HG03196 (cell line): ENCODE results near the gene AHCYL1.

ENCODE experiments used
- ATAC-seq: cut with Tn5 transposase; IDR thresholded peaks from one replicate; pipeline ENCODE4 v1.9.1; 2021; ENCODE audit not compliant: unreplicated experiment

AHCYL1 gene

DNA sequence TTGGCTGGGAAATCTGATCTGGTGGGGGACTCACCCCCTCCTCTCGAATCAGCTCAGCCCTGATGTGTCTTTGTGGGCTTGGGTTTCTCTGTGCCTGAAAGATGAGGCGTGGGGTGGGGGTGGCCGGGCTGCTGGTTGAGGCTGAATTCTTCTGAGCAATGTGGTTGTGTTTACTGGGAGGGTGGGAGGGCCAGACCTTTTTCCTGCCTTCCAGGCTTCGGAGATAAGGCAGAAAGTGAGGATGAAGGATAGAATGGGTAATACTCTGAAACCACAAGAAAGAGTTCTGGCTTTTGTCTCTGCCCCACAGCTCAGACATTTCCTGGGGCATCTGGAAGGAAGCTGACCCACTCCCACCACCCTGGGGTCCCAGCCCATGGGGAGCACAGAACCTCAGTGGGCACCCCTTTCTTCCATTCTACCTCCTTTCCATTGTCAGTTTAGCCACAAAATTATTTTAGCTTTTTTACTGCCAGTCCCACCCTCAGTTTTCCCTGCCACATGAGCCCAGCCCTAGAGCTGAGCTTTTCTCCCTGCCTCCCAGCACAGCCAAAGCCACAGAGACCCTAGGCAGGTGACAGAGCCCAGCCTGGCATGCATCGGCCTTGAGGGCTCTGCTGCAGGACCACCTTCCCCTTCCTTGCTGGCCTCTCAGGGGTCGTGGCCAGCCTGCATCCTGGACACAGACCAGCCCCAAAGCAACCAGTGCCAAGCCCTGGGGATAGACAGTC is 74.7 kb downstream of the AHCYL1 start:
- ATAC-seq = no peak

DNA sequence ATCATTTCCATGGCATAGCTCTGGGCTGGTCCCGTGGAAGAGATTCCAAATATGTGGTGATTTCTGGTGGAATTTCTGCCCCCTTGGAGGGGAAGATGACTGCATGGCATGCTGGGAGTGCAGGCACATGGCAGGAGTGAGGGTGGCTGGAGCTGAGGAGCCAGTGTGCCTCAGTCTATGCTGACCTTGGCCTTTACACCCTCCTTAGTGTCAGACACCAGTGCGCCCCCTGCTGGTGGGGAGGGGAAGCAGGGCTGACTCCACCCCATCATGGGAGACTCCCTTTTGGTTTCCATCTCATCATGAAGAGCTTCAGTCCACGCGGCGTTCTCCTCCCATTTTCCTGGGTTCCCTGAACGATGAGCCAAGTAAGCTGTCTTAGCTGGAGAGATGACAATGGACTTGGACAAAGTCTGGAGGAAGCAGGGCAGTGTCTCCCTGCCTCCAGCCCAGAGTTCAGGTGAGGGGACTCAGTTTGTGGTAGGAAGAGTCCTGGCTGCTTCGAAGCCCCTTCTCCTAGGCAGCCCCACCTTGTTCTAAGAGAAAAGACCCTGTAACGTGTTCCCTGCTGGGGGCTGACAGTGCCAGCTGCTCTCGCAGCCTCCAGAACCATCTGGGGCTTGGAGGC is 75.6 kb downstream of the AHCYL1 start:
- no peak for ATAC-seq

DNA sequence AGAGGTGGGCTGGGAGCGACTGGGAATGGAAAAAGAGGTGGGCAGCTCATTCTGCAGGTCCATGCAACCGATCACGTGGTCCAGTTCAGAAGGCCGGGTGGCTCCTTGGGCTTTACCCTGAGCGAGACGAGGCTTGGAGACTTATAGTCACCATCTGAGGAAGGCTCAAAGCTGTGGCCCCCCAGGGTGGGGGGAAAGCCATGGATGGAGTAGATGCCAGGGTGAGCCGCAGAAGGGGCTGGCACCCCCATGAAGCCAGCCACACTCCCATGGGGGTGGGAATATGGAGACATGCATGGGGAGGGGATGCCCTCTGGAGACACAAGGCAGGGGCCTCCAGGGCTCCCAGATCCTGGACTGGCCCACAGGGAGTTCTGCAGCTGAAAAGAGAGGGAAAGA is 76.1 kb downstream of the AHCYL1 start:
- ATAC-seq = no peak

DNA sequence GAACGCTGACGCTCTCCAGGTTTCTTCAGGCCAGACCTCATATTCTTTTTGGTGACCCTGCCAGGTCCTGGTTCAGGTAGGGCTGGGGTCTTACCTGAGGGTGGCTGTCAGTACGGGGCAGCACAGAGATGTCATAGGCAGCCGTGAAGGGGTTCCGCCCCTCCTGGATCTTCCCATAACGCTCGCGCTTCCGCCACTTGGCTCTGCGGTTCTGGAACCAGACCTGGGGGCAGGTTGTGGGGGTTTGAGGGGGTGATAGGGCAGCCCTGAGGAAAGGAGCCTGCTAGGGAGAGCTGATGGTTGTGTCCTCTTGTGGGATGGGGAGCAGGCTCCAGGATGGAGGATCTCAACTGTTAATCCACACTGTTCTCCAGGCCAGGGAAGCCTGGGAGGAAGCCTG is 76.8 kb downstream of the AHCYL1 start:
- ATAC-seq = no peak

DNA sequence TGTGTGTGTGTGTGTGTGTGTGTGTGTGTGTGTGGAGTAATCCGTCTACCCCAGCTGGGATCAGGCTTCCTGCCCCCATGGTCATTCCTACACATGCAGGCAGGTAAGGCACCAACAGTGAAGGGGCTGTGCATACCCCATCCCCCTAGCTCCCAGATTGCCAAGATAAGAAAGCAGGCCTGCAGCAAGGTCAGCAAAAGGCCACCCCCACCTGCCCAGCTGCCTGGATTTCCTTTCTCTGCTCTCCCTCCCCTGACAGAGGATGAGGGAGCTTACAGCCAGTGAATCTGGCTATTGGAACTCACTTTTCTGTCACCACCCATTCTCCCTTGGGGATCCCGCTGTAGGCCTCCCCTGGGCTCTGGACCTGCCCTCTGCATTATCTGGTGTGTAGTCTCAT is 78.0 kb downstream of the AHCYL1 start:
- no peak for ATAC-seq

DNA sequence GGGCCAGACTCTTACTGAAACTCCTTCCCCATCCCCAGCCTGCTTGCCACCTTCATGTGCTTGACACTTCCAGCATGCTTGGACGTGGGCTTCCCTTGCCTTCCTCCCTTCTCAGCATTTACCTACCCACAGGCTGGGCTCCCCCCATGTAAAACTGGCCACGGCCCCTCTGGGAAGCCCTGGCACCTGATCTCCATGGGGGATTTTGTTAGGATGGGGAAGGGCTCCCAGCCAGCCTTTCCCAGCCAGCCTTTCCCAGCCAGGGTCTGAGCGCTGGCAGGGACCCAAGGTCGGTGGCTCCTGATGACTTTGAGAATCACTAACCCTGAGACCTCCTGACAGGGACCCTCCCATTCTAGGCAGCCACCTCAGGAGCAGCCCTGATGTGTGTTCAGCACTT is 79.2 kb downstream of the AHCYL1 start:
- ATAC-seq = no peak

DNA sequence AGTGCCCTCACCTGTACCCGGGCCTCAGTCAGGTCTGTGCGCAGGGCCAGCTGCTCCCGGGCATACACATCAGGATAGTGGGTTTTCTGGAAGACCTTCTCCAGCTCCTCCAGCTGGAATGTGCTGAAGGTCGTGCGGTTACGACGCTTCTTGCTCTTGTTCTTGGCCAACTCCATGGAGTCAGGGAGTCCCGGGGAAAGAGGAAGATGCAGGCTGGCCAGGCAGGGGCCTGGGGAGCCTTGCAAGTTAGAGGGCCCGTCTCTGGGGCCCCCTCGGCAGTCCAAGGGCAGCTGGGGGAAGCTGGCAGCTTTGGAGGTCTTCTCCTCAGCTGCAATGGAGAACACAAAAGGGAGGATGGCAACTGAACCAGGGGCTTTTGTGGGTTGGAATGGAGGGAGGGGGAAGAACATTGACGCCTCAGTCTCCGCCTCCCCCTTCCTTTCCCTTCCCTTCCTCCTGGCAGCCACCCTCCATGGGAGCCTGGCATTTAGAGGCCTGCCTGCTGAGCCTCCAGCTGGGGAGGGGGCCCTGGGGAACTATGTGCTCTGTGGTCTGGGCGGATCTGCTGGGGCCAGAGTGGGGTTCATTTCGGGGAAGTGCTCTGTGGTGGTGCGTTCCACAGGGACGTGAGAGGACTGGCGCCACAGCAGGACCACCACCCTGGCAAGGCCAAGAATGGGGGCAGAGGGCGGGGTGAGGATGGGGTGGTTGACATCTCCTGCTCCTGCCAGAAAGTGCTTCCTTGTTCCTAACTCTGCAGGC is 80.2 kb downstream of the AHCYL1 start:
- ATAC-seq = no peak

DNA sequence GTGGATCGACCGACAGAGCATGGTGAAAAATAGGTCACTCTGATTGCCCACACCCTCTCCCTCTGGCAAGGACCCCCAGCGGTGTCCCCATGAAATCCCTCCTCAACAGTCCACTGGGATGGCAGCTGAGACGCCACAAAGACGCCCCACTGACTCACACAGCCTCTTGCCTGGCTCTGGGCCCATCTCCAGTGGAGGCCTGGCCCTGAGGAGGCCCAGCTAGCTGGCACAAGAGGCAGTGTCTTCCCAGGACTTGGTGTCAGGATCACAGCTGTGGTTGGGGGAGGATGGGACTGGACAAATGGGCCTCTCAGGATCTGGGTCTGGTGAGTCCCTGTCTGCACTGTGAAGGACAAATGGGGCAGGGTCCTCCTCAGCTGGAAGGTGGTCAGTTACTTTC is 81.3 kb downstream of the AHCYL1 start:
- ATAC-seq = no peak

DNA sequence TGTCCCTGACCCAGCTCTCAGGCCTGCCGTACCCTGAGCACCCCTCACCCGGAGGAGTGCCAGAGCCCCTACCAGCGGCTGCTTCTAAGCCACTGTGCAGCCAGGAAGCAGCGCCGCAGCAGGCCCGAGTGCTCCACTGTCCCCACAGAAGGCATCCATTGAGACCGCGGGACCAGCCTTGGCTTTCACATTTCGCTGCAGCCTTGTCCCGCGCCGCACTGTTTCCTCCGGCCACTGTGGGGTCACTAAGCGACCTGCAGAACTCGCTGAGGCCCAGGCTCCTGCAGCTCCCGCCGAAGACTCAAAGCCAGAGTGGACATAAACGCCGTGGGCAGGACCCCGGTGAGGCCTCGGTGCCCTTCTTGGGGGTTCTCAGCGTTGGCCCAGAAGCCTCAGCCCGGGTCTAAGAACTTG is 82.9 kb downstream of the AHCYL1 start:
- ATAC-seq = no peak

DNA sequence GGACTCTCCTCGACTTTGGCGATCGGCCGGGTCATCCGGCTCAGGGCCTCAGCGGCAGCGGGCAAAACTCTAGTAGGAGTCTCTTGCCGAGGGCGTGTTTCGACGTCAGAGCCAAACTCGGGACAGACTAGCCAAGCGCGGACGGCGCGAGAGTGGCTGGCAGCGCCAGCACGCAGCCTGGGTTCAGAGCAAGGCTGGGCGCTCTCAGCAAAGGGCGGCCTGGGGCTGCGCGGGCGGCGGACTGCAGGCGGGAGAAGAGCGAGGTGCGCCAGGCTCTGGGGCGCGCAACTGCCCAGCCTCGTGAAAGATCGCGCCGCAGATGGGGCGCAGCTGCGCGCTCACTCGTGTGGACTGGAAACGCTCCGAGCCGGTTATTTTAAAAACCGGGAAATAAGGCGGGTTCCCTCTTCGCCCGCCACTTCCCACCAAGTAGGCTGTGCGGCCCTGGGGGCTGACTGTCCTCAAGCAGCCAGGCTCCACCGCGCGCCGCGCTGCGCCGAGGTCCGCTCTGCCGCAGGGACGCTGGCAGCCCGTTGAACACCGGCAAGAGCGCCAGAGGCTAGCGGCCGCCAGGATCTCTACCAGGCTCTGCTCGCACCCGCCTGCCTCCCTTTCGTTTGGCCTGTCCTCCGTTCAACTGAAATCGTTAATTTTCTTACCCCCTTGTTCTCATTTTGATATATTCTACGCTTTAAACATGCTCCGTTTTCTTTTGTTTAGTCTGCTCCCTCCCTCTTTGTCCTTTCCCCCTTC is 83.5 kb downstream of the AHCYL1 start:
- ATAC-seq = no peak

DNA sequence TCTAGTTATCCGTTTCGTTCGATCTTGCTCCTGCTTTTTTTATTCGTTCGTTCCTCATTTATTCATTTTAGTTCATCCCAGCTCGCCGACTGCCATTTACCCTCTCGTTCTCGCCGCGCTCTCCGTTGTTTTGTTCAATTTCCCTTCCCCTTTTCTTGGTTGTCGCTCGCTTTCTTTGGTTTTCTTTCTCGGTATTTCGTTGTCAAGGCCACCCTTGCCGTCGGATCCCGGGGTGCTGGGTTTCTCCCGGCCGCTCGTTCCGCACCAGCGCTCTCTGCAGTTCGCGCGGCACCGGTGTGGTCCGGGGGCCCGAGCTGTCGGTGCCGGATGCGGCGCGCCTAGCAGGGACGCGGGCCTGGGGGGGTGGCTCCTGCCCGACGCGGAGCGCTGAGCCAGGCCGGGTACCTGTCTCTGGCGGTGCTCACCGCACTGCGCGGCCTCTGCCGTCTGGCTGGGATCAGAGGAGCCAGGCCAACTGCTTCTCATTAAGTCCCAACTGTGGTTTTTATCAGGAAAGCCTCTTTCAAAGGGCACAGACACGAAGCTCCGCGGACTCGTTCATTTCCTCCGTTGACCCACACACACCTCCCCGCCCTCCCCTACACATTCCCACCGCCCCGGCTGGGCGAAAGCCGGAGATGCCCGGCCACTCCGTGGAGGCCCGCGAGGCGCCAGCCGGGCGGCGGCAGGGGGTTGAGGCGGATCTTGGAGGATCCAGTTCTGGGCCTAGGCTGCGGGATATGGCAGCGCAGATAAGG is 84.3 kb downstream of the AHCYL1 start:
- ATAC-seq = no peak

DNA sequence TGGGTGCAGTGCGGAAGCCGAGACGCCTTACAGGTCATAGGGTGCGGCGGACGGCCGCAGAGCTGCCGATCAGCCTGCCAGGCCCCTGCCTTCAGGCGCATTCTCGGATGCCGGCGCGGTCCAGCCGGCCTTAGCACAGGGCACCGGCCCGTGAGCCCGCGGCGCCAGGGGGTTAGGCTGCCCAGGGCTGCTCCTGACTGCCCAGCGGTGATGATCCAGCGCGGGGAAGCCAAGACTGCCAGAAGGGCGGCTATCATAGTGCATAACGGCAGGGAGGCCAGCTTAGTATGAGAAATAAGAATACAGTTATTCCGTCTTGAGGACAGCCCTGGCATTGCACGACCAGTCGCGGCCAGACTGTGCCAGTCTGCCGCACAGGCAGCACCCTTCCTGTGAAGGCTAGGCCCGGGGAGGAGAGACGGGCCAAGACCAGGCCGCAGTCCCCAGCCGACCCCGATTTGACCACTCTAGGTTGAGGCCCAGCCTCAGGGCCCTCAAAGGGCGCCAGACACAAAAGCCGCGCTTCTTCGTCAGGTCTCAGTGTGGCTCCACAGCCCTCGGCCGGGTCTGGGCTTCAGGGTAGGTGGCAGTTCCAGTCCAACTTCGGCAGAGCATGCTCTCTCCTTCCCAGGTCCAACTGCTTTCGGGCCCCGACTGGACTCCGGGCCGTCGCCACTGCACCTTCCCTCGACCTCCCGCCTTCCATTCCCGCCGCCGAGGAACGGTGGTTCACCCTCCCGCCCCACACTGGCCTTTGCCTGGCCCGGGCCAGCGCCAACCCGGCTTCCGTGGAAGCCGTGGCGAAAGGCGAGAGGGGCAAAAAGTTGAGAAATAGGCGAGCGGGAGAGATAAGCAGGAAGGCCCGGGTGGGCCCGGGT is 85.1 kb downstream of the AHCYL1 start:
- no peak for ATAC-seq

DNA sequence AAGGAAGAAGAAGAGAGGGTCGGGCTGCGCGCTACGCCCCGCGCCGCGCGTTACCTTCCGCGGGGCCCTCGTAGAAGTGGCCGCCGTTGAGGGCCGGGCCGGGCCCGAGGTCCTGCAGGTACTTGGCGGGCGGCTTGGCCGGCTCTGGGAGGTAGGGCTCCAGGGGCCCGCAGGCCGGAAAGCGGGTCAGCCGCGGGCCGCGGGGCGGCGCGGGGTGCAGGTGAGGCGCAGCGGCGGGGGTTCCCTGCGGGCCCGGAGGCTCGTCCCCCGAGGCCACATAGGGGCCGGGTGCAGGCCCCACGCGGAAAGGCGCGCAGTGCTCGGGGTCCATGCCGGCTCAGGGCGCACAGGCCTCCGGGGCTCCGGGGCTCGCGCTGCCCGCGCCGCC is 85.7 kb downstream of the AHCYL1 start:
- no peak for ATAC-seq

DNA sequence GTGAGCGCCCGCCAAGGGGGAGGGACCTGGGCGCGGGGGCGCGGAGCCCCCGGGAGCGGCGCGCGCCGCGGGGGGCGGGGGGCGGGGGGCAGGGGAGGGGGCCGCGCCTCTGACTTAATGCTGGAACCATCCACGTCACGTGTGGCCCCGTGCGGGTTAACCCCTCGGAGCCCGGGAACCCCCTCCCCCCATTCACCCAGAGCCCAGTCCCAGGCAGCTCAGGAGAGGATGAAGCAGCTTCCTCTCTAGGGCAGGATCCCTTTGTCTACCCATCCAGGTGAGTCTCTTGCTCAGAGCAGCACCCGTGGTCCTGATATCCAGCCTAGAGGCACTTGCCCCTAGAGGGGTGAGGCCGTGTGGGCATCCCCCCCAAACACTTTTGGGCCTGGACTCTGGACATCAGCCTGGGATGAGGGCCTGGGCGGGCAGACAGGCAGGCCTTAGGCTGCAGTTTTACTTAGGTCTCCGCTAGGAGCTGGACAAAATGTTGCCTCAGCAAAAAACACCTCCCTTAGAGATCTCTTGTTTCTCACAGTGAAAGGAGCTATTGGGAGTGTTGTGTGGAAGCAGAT is 86.2 kb downstream of the AHCYL1 start, which contains the start of gene ALX3:
Gene ALX3 (minus strand): TSS at position 2 of the 572 bp plus-strand sequence. CDS start 60 bp downstream, outside the sequence.
- ATAC-seq = no peak
